Measurements from ENCODE around the gene ALDH1L1. TPM values are rescaled to one million over a fixed set of nuclear protein-coding genes. Genes with fewer than 3 reads are reported as not detected.

The ALDH1L1 gene
- total RNA-seq (not detected in 2 replicates), polyA plus RNA-seq (not detected in 2 replicates), polyA minus RNA-seq (not detected in 2 replicates)
- not detected for total RNA-seq (2013)

GRCh38 chr3:126180477-126181397, at the start of gene ALDH1L1:
TSS of gene ALDH1L1 (minus strand) at chr3:126180586. CDS start at chr3:126160979, 19,607 bp downstream.
- intact Hi-C loops (cut with micrococcal nuclease), result no loop called here
- WGBS (ENCODE audit: insufficient coverage), result 14% methylated on average over 54 of the region's 54 CpGs
- DNase-seq (no peak), ATAC-seq (ENCODE audit: low read depth) (no peak)
- POLR2A ChIA-PET, result no interaction called here
- no peaks in the 10 kb centered on the region for H3K36me3 ChIP-seq (replicated peaks in 1 of 2; ENCODE audit: control extremely low read depth in 1 of 2, control insufficient read depth in 1 of 2, extremely low read depth in 1 of 2, insufficient read depth in 2 of 2, low read length in 1 of 2)
- TF ChIP-seq, protein P1, sequence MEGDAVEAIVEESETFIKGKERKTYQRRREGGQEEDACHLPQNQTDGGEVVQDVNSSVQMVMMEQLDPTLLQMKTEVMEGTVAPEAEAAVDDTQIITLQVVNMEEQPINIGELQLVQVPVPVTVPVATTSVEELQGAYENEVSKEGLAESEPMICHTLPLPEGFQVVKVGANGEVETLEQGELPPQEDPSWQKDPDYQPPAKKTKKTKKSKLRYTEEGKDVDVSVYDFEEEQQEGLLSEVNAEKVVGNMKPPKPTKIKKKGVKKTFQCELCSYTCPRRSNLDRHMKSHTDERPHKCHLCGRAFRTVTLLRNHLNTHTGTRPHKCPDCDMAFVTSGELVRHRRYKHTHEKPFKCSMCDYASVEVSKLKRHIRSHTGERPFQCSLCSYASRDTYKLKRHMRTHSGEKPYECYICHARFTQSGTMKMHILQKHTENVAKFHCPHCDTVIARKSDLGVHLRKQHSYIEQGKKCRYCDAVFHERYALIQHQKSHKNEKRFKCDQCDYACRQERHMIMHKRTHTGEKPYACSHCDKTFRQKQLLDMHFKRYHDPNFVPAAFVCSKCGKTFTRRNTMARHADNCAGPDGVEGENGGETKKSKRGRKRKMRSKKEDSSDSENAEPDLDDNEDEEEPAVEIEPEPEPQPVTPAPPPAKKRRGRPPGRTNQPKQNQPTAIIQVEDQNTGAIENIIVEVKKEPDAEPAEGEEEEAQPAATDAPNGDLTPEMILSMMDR (IDR thresholded peaks at IDR 0.05), result no peak
- no peak for TF ChIP-seq EZH2 (IDR thresholded peaks at IDR 0.05; ENCODE audit: borderline replicate concordance, insufficient read depth, low read depth, low read length, poor library complexity, severe bottlenecking)
- no peak within 1 kb of the TSS for H3K27ac ChIP-seq (ENCODE audit: low read length in 2 of 2)
- Mint-ChIP-seq H3K4me1 (peaks cover 6% of the 10 kb centered on the region), H3K27me3 (peaks cover 42% of the 10 kb centered on the region), H3K4me3 (no peak within 1 kb of the TSS), H3K9me3 (ENCODE audit: insufficient read depth) (no peaks in the 10 kb centered on the region), H3K27ac (no peak within 1 kb of the TSS)
- H3K9me3 ChIP-seq (ENCODE audit: control extremely low read depth in 1 of 3, control insufficient read depth in 2 of 3, insufficient read depth in 1 of 3, low read length in 2 of 3), result no peaks in the 10 kb centered on the region
- H4K20me1 ChIP-seq (ENCODE audit: control insufficient read depth, insufficient read depth, low read length, poor library complexity, severe bottlenecking), result no peaks in the 10 kb centered on the region
- H3K9ac ChIP-seq (ENCODE audit: low read length), result no peak within 1 kb of the TSS
- peaks cover 0 to 17% (median 10%) of the 10 kb centered on the region in 4 experiments for H3K27me3 ChIP-seq (replicated peaks in 1 of 4; ENCODE audit: control extremely low read depth in 1 of 4, control insufficient read depth in 3 of 4, insufficient read depth in 4 of 4, low read length in 3 of 4)
- no peak within 1 kb of the TSS for H3K4me2 ChIP-seq (replicated peaks; ENCODE audit: low read depth, low read length, poor library complexity, severe bottlenecking)
- H2AFZ ChIP-seq (ENCODE audit: insufficient read depth, low read depth, low read length, poor library complexity, severe bottlenecking), result no peak within 1 kb of the TSS
- no peaks in the 10 kb centered on the region for H3K79me2 ChIP-seq (ENCODE audit: control insufficient read depth, insufficient read depth, low read length)
- H3K4me1 ChIP-seq (ENCODE audit: control insufficient read depth in 2 of 2, insufficient read depth in 2 of 2, low read length in 2 of 2), result peaks cover 0 to 3% of the 10 kb centered on the region in 2 donors
- CTCF ChIA-PET, result no interaction called here
- H3K4me3 ChIP-seq (ENCODE audit: control extremely low read depth in 1 of 5, extremely low read depth in 1 of 5, insufficient read depth in 1 of 5, low read depth in 2 of 5, low read length in 4 of 5), result no peak within 1 kb of the TSS

GRCh38 chr3:126226374-126226773, 46.0 kb upstream of the ALDH1L1 start:
- Mint-ChIP-seq H3K9me3 (ENCODE audit: insufficient read depth) (peaks cover 2% of the 10 kb centered on the region), H3K27me3 (peaks cover 15% of the 10 kb centered on the region), H3K4me1 (no peaks in the 10 kb centered on the region), H3K27ac (no peak overlapping the region), H3K4me3 (no peak overlapping the region)
- Histone ChIP-seq H3K36me3 (replicated peaks in 1 of 2; ENCODE audit: control extremely low read depth in 1 of 2, control insufficient read depth in 1 of 2, extremely low read depth in 1 of 2, insufficient read depth in 2 of 2, low read length in 1 of 2) (no peaks in the 10 kb centered on the region), H3K79me2 (ENCODE audit: control insufficient read depth, insufficient read depth, low read length) (no peaks in the 10 kb centered on the region), H3K9ac (ENCODE audit: low read length) (no peak overlapping the region), H3K4me1 (ENCODE audit: control insufficient read depth in 2 of 2, insufficient read depth in 2 of 2, low read length in 2 of 2) (no peaks in the 10 kb centered on the region), H3K4me3 (ENCODE audit: control extremely low read depth in 1 of 5, extremely low read depth in 1 of 5, insufficient read depth in 1 of 5, low read depth in 2 of 5, low read length in 4 of 5) (no peak overlapping the region), H2AFZ (ENCODE audit: insufficient read depth, low read depth, low read length, poor library complexity, severe bottlenecking) (no peak overlapping the region), H3K4me2 (replicated peaks; ENCODE audit: low read depth, low read length, poor library complexity, severe bottlenecking) (no peak overlapping the region), H4K20me1 (ENCODE audit: control insufficient read depth, insufficient read depth, low read length, poor library complexity, severe bottlenecking) (no peaks in the 10 kb centered on the region), H3K9me3 (ENCODE audit: control extremely low read depth in 1 of 3, control insufficient read depth in 2 of 3, insufficient read depth in 1 of 3, low read length in 2 of 3) (peaks cover 0 to 3% (median 0%) of the 10 kb centered on the region in 3 donors), H3K27ac (ENCODE audit: low read length in 2 of 2) (no peak overlapping the region), H3K27me3 (replicated peaks in 1 of 4; ENCODE audit: control extremely low read depth in 1 of 4, control insufficient read depth in 3 of 4, insufficient read depth in 4 of 4, low read length in 3 of 4) (peaks cover 0 to 2% (median 0%) of the 10 kb centered on the region in 4 experiments)
- ATAC-seq (ENCODE audit: low read depth), result no peak
- DNase-seq, result no peak
- intact Hi-C loops (cut with micrococcal nuclease), result no loop called here
- POLR2A ChIA-PET, result no interaction called here
- TF ChIP-seq EZH2 (IDR thresholded peaks at IDR 0.05; ENCODE audit: borderline replicate concordance, insufficient read depth, low read depth, low read length, poor library complexity, severe bottlenecking), result no peak
- TF ChIP-seq, protein P1 (IDR thresholded peaks at IDR 0.05), result no peak
- CTCF ChIA-PET, result no interaction called here
- no CpG with 5 or more reads among the region's 1 CpG for WGBS (ENCODE audit: insufficient coverage)
